ENCODE measurements around the gene PPM1L. TPM values are rescaled to one million over a fixed set of nuclear protein-coding genes. Genes with fewer than 3 reads are reported as not detected.

Gene PPM1L
- total and polyA plus RNA-seq, 7 donors = 6.2 to 76.1 (median 66.0) TPM

DNA sequence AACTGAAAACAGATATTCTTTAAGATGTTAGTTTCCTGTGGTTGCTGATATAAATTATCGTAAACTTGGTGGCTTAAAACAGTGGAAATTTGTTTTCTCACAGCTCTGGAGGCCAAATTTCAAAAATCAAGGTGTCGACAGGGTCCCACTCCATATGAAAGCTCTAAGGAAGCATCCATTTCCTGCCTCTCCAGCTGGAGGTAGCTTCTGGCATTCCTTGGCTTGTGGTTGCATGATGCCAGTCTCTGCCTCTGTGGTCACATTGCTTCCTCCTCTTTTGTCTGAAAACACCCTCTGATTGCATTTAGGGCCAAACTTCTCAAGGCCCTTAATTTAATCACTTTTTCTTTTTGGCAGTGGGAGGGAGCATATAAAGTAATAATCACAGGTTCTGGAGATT, 96.8 kb downstream of the PPM1L start:
- intact Hi-C loops (cut with DNase I) = loop anchor here in 1 of 2 donors (5.0 kb wide), 1 partner anchor 41 kb away; no protein-coding TSS in a partner anchor
- ATAC-seq (no peak), DNase-seq (no peak)
- H3K27me3 ChIP-seq (ENCODE audit: insufficient read depth in 3 of 3, low read length in 2 of 3) = no peaks in the 10 kb centered on the region
- TF ChIP-seq, protein P1, sequence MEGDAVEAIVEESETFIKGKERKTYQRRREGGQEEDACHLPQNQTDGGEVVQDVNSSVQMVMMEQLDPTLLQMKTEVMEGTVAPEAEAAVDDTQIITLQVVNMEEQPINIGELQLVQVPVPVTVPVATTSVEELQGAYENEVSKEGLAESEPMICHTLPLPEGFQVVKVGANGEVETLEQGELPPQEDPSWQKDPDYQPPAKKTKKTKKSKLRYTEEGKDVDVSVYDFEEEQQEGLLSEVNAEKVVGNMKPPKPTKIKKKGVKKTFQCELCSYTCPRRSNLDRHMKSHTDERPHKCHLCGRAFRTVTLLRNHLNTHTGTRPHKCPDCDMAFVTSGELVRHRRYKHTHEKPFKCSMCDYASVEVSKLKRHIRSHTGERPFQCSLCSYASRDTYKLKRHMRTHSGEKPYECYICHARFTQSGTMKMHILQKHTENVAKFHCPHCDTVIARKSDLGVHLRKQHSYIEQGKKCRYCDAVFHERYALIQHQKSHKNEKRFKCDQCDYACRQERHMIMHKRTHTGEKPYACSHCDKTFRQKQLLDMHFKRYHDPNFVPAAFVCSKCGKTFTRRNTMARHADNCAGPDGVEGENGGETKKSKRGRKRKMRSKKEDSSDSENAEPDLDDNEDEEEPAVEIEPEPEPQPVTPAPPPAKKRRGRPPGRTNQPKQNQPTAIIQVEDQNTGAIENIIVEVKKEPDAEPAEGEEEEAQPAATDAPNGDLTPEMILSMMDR (IDR thresholded peaks at IDR 0.05) = no peak
- H3K4me3 ChIP-seq = no peak overlapping the region
- H3K9me3 ChIP-seq = no peaks in the 10 kb centered on the region
- H3K36me3 ChIP-seq (ENCODE audit: insufficient read depth in 1 of 2, low read depth in 1 of 2) = no peaks in the 10 kb centered on the region
- peaks cover 9% of the 10 kb centered on the region for H3K4me1 ChIP-seq
- no peak overlapping the region for H3K27ac ChIP-seq
- WGBS, 3 donors = 87 to 95% (median 88%) methylated on average over 2 of the region's 2 CpGs

GRCh38 chr3:160856450-160856849, 100.4 kb downstream of the PPM1L start:
- intact Hi-C loops (cut with DNase I) = no loop called here
- TF ChIP-seq, protein P1 (IDR thresholded peaks at IDR 0.05) = no peak
- 87 to 95% (median 91%) methylated on average over 2 of the region's 2 CpGs for WGBS, 3 donors
- Histone ChIP-seq H3K4me1 (peaks cover 11% of the 10 kb centered on the region), H3K36me3 (ENCODE audit: insufficient read depth in 1 of 2, low read depth in 1 of 2) (no peaks in the 10 kb centered on the region), H3K9me3 (no peaks in the 10 kb centered on the region), H3K4me3 (no peak overlapping the region), H3K27ac (no peak overlapping the region), H3K27me3 (ENCODE audit: insufficient read depth in 3 of 3, low read length in 2 of 3) (no peaks in the 10 kb centered on the region)
- DNase-seq (no peak), ATAC-seq (no peak)

GRCh38 chr3:160857476-160858119, 101.6 kb downstream of the PPM1L start:
- H3K36me3 ChIP-seq (ENCODE audit: insufficient read depth in 1 of 2, low read depth in 1 of 2) = no peaks in the 10 kb centered on the region
- TF ChIP-seq, protein P1 (IDR thresholded peaks at IDR 0.05) = no peak

GRCh38 chr3:160860346-160860745, 104.3 kb downstream of the PPM1L start:
- TF ChIP-seq, protein P1 (IDR thresholded peaks at IDR 0.05) = no peak
- no peak for ATAC-seq
- Histone ChIP-seq H3K9me3 (no peaks in the 10 kb centered on the region), H3K4me1 (peaks cover 11% of the 10 kb centered on the region), H3K36me3 (ENCODE audit: insufficient read depth in 1 of 2, low read depth in 1 of 2) (no peaks in the 10 kb centered on the region), H3K27ac (no peak overlapping the region), H3K4me3 (no peak overlapping the region), H3K27me3 (ENCODE audit: insufficient read depth in 3 of 3, low read length in 2 of 3) (no peaks in the 10 kb centered on the region)
- 13 to 19% (median 18%) methylated on average over 1 of the region's 1 CpG for WGBS, 3 donors
- intact Hi-C loops (cut with DNase I) = no loop called here
- DNase-seq = no peak

More at GRCh38 chr3:160857476-160858119, 101.6 kb downstream of the PPM1L start:
- ATAC-seq (no peak), DNase-seq (no peak)
- Histone ChIP-seq H3K4me3 (no peak overlapping the region), H3K27me3 (ENCODE audit: insufficient read depth in 3 of 3, low read length in 2 of 3) (no peaks in the 10 kb centered on the region), H3K27ac (no peak overlapping the region), H3K4me1 (peaks cover 11% of the 10 kb centered on the region), H3K9me3 (no peaks in the 10 kb centered on the region)
- intact Hi-C loops (cut with DNase I) = no loop called here
- 90 to 94% (median 93%) methylated on average over 2 of the region's 2 CpGs for WGBS, 3 donors

Measured in psoas muscle (tissue), 8 donors.